GM03348 (cell line): Measurements from ENCODE around the gene CD4.
A peak's percentile ranks its signal among the peaks of the same experiment; 100 is the strongest.

Experiments used
- DNase-seq: peaks from one replicate; pipeline ENCODE4 v3.0.0; 2012; ENCODE audit warnings: low spot score

CD4 gene

DNA sequence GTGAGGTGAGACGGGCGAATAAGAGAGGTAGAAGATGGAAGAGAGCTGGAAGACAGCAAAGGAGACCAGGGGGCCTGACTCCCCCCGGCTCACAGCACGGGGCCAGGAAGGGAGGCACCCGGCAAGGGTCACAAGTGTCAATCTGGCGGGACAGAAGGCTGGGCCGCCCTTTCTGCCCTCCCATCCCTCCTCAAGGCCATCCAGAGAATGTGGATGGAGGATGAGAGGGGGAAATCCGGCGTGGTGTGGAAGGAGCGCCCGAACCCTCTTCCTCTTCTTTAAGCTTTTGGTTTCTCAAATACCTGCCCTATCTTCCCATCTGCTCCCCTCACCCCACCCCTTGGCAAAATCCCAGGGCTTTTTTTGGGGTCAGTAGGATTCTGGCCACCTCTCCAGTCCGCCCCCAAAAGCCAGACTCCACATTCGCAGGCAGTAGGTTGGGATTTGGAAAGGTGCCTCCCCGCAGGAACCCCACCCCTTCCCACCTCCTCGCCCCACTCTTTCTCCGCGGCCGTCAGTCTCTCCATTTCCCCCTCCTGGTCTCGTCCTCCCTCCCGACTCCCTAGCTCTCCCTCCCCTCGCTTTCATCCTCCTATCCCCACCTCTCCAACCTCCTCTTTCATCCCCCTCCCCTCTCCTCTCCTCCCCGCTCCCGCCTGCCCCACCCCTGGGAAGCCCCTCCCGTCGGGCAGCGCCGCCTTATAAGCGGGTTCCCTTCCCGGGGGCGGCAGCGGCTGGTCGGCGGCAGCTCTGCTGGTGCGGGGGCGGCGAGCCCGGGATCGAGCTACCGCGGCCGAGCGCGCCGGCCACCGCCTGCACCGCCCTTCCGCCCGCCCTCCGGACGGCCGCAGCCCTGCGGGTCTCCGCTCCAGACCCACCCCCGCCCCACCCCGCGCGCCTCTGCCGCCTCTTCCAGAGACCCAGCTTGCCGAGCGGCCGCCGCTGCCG, 23.4 kb upstream of the CD4 start, which contains the start of gene PTMS:
PTMS (plus strand) TSS at position 730 of the 948 bp plus-strand sequence. CDS start 343 bp downstream, outside the sequence.
- DNase-seq = peak; percentile 93

DNA sequence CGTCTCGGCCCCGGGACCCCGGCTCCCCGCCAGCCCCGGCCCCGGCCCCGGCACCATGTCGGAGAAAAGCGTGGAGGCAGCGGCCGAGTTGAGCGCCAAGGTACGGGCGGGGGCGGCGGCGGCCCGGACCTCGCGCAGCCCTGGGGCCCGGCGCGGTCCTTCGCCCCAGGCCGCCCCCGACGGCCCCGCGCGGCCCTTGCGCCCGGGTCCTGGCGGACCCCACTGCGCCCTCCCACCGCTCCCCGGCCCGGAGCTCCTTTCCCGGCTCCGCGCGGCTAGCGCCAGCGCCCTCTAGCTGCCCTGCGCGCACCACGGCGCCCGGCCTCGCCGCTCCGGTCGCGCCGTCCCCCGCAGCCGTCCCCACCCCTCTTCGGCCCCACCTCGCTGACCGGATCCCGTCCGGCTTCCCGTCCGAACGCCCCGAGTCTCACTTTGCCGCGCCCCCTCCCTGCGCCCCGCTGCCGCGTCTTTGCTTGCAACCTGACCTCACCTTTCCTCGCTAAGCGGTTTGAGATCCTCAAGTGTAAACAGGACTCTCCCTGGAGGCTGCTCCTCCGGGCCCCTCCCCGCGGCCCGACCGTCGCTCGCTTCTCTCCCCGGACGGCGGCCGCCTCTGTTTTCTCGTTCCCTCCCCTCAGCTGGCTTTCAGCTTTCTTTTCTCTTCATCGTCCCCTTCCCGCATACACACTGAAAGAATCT, 22.5 kb upstream of the CD4 start:
- DNase-seq = peak; percentile 90

DNA sequence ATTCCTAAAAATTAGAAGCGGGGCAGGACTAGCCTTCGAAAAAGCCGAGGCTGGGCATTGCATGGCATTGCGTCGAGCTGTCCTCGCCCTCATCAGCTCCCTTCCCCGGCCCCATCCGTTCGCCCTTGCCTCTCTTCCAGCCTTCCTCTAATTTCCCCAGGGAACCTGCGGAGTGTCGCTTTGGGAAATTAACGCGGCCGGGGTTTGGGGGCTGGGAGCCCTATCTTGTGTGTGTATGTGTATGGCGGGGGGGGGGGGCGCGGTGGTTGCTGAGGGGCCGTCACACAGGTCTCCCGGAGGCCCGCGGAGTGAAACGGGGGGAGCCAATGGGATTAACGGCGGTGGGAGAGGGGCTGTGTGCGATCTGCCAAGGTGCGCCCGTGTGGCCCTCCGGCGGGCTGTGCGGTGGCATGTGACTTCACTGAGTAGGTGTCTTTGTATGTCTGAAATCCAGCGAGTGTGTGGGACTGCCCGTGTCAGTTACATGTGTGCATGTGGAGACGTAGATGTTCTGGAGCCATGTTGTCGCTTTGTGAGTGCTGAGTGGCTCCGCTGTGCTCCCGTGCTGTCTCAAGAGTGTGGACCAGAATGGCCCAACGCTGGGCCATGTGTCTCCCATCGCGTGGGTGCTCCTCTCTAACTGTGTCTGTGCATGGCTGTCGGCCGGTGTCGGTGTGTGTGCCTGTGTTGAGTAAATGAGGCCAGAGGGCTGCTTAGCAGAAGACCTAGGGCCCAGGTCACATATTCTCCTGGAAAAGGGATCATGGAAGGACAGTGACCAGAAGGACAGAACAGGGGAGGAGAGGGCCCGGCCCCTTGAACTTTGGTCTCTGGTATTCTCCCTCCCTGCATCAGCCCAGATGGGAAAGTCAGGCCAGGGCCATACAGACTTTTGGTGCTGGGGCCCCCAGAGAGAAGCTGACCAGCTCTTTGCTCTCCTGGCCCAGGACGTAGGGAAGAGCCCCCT, 21.7 kb upstream of the CD4 start:
- no peak for DNase-seq

DNA sequence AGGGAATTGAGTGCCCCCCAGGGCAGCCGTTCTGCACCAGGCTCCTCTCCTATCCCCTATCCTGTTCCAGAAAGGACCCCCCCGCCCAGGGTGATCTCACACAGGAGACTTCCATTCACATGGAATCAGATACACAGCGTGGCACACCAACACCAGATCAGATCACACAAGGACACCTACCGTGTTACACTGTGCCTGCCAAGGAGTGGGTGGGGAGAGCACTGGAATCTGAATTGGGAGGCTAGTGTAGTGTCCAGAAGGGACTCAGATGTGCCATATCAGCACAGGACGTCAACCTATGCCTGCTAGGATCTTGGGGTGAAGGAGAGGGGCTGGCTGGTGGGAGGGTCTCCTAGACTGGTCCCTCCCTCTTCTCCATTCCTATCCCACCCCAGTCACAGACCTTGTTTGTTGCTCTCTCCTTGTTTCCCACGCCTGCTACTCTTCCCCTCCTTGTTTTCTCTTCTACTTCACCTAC, 20.9 kb upstream of the CD4 start:
- DNase-seq = no peak

DNA sequence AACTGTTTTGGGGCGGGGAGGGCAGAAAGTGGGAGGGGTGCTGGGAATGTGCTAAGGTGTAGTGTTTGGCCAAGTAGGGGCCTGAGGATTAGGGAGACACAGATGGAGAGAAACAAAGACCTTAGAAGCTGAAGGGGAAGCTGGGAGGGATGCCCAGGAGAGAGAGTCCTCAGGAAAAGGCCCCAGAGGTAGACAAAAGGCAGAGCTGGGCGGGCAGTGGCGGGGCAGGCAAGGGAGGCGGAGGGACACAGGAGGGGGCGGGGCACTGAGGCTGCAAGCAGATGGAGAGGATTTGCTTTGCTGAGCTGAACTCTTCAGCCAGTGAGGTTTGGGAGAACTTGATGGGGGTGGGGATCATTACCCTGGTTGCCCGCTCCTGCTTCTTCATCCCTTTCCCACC, 20.3 kb upstream of the CD4 start:
- peak; percentile 53 for DNase-seq

DNA sequence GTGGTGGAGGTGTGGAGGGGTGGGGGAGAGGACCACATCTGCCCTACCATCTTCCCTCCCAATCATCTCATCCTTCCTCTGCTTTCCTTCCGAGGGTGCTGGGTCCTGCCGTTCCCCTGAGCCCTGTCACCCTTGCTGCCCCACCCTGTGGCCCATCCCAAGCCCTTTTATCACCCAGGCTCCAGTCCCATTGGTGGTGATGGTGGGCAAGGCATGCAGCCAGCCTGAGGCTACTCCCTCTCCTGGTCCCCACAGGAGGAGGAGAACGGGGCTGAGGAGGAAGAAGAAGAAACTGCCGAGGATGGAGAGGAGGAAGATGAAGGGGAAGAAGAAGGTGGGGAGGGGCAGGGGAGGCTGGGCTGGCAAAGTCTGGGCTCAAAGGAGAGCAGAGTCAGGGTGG, 19.7 kb upstream of the CD4 start:
- no peak for DNase-seq

DNA sequence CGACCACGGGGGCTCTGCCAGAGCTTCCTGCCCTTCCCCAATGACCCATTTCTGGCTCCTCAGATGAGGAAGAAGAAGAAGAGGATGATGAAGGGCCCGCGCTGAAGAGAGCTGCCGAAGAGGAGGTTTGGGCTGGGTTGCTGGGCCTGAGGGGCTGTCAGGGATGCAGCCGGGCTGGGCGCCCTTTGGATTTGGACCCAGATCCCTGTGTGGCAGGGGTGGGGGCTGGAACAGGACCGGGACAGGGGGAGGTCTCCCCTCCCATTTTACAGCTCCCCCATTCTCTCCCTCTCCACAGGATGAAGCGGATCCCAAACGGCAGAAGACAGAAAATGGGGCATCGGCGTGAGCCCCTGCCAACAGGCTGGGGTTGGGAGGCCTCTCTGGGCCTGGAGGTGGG, 19.2 kb upstream of the CD4 start:
- no peak for DNase-seq

DNA sequence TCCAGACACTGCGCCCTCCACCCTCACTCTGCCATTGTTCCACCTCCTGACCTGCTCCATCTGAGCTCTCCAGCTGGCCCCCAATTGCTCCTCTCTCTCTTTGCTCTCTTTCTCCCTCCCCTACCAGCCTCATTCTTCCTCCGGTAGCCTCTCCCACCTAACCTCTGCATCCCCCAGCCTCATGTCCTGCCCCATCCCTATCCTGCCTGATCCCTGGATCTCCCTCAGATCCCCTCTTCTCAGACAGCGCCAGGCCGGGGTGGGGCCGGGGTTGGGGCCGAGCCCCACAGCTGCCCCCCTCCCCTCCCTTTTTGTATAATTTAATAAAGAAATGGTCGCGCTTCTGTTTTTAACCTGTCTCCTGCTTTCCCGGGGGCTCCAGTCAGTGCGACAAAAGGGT, 18.7 kb upstream of the CD4 start:
- DNase-seq = no peak

DNA sequence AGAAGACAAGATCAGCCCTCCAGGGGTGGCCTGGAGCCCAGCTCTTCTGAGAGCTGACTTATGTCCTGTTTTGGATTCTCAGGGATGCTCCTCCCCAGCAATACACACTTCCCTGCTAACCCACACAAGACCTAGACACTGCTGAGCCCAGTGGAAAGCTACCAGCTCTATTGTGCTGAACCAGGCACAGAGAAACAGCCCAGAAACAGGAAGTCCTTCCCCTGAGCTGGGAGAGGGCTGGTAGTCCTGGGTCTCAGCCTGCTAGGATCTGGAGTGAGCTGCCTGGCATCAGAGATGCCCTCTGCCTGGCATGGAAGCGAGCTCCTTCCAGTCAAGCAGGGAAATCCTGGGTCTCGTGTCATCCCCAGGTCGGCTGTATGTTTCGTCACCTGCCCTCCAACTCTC, 18.2 kb upstream of the CD4 start:
- DNase-seq = no peak

DNA sequence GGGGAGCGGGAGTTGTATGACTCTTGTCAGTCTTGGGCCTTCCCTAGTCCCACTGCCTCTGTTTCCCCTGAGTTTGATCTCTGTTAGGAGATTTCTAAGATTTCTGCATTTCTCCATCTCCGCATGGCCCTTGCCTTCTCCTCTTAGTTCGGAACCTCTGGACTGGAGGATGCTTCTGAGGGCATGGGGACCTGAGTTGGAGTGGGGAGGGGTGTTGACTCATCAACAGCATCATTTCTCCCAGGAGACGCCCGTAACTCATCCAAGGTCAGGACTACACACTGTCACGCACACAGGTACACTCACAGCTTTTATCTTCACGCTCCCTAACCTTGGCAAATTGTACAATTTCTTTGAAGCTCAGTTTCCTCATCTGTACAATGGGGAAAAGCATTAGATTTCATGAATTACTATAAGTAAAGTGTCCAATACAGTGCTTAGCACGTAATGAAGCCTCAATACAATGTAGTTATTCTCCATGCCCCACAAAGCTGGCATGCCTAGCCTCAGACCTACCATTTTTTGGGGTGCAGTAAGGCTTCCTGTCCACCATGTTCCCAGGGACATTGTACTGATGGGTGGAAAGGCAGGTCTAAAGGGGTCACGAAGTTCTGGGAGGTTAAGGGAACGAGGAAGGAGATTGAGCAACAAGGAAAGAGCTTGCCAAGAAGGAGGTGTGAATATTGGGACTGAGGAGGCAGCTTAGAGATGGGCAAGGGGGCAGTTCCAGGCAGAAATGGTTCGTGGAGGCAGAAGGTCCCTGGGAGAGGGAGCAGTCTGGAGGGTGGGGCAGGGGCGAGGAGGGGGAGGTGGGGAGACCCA, 17.6 kb upstream of the CD4 start:
- DNase-seq = no peak

DNA sequence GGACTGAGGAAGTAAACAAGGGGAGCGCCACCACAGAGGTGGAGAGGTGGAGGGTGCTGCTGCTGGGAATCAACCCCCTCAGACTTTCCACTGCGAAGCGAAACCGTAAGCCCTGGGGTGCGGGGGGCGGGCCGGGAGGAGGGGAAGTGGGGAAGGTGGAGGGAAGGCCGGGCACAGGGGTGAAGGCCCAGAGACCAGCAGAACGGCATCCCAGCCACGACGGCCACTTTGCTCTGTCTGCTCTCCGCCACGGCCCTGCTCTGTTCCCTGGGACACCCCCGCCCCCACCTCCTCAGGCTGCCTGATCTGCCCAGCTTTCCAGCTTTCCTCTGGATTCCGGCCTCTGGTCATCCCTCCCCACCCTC, 17.0 kb upstream of the CD4 start, which contains the start of gene LAG3:
LAG3 (plus strand) TSS at position 190 of the 365 bp plus-strand sequence. CDS start 333 bp downstream, outside the sequence.
- no peak for DNase-seq

DNA sequence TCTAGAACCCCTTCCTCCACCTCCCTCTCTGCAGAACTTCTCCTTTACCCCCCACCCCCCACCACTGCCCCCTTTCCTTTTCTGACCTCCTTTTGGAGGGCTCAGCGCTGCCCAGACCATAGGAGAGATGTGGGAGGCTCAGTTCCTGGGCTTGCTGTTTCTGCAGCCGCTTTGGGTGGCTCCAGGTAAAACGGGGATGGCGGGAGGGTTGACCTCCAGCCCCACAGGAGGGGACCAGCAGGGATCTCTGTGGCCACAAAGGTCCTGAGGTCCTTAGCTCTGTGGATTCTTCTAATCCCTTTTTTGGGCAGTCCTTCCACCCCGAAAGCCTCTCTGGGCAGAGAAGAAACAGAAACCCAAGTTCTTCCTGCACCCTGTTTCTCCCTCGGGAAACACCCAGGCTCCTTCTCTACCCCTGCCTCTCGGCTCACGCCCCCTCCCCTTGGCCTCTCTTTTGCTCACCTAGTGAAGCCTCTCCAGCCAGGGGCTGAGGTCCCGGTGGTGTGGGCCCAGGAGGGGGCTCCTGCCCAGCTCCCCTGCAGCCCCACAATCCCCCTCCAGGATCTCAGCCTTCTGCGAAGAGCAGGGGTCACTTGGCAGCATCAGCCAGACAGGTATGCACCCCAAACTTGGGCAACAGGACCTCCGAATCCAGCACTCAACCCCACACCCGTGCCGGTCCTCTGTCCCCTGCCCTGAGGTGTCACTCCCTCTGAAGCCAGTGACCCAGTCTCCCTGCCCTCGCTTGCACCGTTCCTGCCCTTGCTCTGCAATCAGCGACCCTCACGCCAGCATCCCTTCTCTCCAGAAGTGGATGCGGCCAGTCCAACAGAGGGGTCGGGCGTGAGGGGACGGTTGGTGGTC, 16.4 kb upstream of the CD4 start:
- no peak for DNase-seq

DNA sequence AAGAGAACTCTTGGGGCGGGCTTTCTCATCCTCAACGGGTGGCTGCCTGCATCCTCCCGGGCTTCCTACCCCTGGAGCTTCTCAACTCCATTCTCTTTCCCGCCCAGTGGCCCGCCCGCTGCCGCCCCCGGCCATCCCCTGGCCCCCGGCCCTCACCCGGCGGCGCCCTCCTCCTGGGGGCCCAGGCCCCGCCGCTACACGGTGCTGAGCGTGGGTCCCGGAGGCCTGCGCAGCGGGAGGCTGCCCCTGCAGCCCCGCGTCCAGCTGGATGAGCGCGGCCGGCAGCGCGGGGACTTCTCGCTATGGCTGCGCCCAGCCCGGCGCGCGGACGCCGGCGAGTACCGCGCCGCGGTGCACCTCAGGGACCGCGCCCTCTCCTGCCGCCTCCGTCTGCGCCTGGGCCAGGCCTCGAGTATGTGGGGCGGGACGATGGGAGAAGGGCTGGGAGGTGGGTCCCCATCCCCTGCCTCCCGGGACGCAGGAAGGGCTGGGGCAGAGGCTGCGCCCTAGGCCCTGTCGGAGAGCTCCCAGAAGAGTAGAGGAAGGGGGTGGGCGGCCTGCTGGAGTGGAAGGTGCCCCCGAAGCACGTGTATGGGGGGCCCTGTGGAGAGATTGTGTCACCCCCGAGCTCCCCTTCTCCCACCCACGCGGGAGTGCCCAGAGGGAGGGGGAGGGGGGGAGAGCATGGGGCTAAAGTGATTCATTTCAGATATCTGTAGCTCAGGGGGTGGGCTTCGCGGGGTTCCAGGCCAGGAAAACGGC, 15.6 kb upstream of the CD4 start:
- no peak for DNase-seq

DNA sequence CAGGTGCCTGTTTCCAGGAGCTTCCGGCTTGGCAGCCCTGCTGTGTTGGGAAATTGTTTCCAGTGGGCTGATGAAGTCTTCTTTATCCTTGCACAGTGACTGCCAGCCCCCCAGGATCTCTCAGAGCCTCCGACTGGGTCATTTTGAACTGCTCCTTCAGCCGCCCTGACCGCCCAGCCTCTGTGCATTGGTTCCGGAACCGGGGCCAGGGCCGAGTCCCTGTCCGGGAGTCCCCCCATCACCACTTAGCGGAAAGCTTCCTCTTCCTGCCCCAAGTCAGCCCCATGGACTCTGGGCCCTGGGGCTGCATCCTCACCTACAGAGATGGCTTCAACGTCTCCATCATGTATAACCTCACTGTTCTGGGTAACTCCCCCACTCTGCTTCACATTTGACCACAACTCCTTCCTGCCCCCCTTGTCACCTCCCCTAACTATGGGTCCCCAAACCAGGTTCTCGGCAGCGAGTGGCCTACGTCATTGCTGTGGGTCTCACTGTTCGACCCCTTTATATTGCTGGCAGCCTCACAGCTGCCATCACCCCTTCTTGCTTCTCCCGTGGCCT, 14.7 kb upstream of the CD4 start:
- no peak for DNase-seq

DNA sequence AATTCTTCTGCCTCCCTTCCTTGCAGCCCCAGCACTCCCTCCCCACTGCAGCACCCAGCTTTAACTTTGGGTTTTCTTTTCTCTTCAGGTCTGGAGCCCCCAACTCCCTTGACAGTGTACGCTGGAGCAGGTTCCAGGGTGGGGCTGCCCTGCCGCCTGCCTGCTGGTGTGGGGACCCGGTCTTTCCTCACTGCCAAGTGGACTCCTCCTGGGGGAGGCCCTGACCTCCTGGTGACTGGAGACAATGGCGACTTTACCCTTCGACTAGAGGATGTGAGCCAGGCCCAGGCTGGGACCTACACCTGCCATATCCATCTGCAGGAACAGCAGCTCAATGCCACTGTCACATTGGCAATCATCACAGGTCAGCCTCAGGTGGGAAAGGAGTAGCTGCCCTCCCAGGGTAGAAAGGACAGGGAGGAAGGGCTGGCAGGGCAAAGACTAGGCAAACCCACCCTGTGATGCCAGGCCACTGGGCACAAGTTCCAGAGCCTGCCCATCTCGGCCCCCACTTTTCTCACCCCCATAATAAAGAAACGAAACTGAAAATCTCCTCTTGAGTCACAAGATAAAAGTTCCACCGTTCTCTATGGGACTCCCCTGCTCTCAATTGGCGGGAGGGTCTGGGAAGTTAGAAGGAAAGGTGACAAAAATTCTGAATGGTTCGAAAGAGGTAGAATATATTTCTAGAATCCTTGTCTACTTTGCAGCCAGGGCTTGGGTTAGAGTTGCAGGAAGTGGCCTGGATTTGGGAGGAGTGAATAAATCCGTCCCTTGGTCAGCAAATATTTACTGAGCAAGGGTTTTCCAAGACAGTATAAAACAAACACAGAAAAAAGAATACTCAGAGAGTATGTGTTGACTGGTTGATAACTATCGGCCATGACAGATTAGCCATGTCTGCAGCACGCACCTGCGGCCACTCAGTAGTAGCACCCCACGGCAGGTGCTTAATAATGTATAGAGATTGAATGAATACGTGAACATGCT, 13.8 kb upstream of the CD4 start:
- DNase-seq = no peak

DNA sequence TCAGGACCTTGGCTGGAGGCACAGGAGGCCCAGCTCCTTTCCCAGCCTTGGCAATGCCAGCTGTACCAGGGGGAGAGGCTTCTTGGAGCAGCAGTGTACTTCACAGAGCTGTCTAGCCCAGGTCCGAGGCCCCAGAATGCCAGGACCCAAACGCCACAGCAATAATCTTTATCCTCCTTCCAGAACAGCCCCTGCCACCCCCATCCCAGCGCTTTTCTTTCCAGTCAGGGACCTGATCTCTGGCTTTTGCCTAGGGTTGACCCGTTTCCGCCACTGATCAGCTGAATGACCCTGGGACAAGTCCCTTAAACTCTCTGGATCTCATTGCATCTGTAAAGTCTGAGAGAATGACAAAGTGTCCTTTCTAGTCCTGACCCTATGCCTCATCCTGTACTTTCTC, 11.9 kb upstream of the CD4 start:
- DNase-seq = no peak

DNA sequence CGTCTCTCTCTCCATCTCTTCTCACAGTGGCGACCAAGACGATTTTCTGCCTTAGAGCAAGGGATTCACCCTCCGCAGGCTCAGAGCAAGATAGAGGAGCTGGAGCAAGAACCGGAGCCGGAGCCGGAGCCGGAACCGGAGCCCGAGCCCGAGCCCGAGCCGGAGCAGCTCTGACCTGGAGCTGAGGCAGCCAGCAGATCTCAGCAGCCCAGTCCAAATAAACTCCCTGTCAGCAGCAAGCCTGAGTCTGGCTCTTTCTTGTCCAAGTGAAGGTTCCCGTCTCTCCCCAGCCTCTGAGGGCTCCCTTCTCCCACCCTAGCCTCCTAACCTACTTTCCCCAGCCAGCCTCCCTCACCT, 11.1 kb upstream of the CD4 start:
- peak; percentile 41 for DNase-seq
